Ovary (tissue), 9 donors: ENCODE results near the gene LIAS. TPM values are rescaled to one million over a fixed set of nuclear protein-coding genes. Genes with fewer than 3 reads are reported as not detected.

Experiments used
- DNase-seq, 5 donors: peaks; one replicate each; pipeline ENCODE4 v3.0.0-alpha.2; 2019 to 2020
- H3K27ac ChIP-seq, 2 donors: fragments of 200-600 bp; one replicate each; pipeline versions ENCODE4 v1.5.1 to v1.8.0; 2019 to 2022
- H3K27me3 ChIP-seq: fragments of 200-600 bp; one replicate; pipeline ENCODE4 v1.8.0; 2022
- H3K36me3 ChIP-seq: fragments of 200-600 bp; sonication (generic); one replicate; pipeline ENCODE4 v1.5.1; 2019
- H3K4me1 ChIP-seq: one replicate; pipeline ENCODE4 v1.8.1; 2013; ENCODE audit warnings: mild to moderate bottlenecking, moderate library complexity; ENCODE audit not compliant: insufficient read depth
- H3K4me3 ChIP-seq: fragments of 200-600 bp; sonication (generic); one replicate; pipeline ENCODE4 v1.5.1; 2017
- H3K9me3 ChIP-seq, 2 donors: fragments of 200-600 bp in 1 of 2; sonication (generic) in 1 of 2; one replicate each; pipeline versions ENCODE4 v1.5.1 to v1.8.1; 2013 to 2019; ENCODE audit warnings: mild to moderate bottlenecking in 1 of 2, moderate library complexity in 1 of 2
- CTCF ChIP-seq, 3 donors: fragments of 450-650 bp in 2 of 3; fragments of 200-600 bp in 1 of 3; IDR thresholded peaks; one replicate each; pipeline versions ENCODE4 v1.5.1 to v1.8.0; 2016 to 2022; ENCODE audit warnings: antibody characterized with exemption in 3 of 3, mild to moderate bottlenecking in 1 of 3
- EP300 ChIP-seq: sonication (generic); formaldehyde crosslinking; IDR thresholded peaks from one replicate; pipeline ENCODE4 v1.6.1; 2017; ENCODE audit warnings: antibody characterized with exemption
- POLR2A ChIP-seq: fragments of 450-650 bp; IDR thresholded peaks from one replicate; pipeline ENCODE4 v1.6.1; 2017; ENCODE audit warnings: antibody characterized with exemption, mild to moderate bottlenecking, moderate library complexity
- WGBS, 3 donors: extraction: QIAGEN DNeasy Blood & Tissue Kit in 1 of 3; methylation state at CpG; one replicate each; pipeline versions ENCODE4 v1.1.5 to v1.1.7; 2013 to 2017; 5-methylcytosine and 5-hydroxymethylcytosine counted together
- intact Hi-C, 4 donors: fragments of 100-400 bp; cut with DNase I; formaldehyde crosslinking; loops; one replicate each; pipeline versions ENCODE4 v1.11.0 to v1.15.1; 2022 to 2023
- polyA plus RNA-seq, 2 donors: library from polyadenylated mRNA; stranded (reverse); fragments of 200-250 nt in 1 of 2; fragments of 350-450 nt in 1 of 2; fragmentation: Illumina TruSeq in 1 of 2; extraction: RNeasy Lipid Tissue Mini Kit (QIAGEN cat#74804) in 1 of 2; gene quantifications; one replicate each; pipeline ENCODE4 v1.2.3, GENCODE V29; 2013 to 2014
- total RNA-seq, 7 donors: library from RNA; depleted of rRNA in 2 of 7; stranded (reverse); fragments of >200 nt in 2 of 7; fragmentation: NEBNext Ultra II Directional in 3 of 7; extraction: Animal tissue kit (Norgen Biotek cat#: 25700) in 3 of 7; gene quantifications; one replicate each; pipeline versions ENCODE4 v1.1.0 to v1.2.4, GENCODE V29; 2016 to 2023
- donor health status: DM: no; HTN: no; CAD: no; lungs with moderate emphysema.
- donor health status: DM: no; HTN: no; CAD: no.
- donor health status: Bipolar disorder and iron deficiency.
- donor health status: DM: yes; HTN: yes; CAD: no.
- donor health status: DM: no; HTN: no; CAD: no.
- donor health status: DM: yes; HTN: yes; CAD: no.

Gene LIAS
- total and polyA plus RNA-seq, 9 donors: 12.7 to 32.4 (median 17.5) TPM

DNA sequence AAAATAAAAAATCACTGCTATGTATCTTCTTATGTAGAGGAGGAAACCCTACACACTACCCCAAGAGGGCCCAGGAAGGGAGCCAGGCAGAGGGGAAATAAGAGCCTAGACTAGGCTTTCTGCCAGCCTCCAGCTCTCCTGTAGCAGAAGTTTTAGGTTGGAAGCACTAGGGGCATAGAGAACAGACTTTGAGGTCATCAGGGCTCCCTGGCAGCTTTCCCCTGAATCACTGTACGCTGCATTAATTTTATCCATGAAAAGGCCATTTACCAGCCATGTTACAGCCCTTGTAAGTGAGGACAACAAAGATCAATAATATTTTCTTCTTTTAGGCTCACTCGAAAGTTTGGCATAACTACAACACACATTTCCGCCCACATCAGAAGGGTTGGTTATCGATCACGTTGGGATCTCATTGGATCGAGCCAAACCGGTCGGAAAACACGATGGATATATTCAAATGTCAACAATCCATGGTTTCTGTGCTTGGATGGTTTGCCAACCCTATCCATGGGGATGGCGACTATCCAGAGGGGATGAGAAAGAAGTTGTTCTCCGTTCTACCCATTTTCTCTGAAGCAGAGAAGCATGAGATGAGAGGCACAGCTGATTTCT is 24.9 kb upstream of the LIAS start:
- H3K27ac ChIP-seq: no peak overlapping the region
- H3K9me3 ChIP-seq: no peaks in the 10 kb centered on the region
- TF ChIP-seq EP300 (no peak), CTCF (IDR thresholded peaks at IDR 0.05) (no peak), POLR2A (no peak)
- DNase-seq: no peak
- 86 to 90% (median 89%) methylated on average over 11 of the region's 11 CpGs for WGBS, 3 donors
- H3K4me3 ChIP-seq: no peak overlapping the region
- no peaks in the 10 kb centered on the region for H3K27me3 ChIP-seq
- H3K4me1 ChIP-seq: no peaks in the 10 kb centered on the region
- intact Hi-C loops: no loop called here
- no peaks in the 10 kb centered on the region for H3K36me3 ChIP-seq

DNA sequence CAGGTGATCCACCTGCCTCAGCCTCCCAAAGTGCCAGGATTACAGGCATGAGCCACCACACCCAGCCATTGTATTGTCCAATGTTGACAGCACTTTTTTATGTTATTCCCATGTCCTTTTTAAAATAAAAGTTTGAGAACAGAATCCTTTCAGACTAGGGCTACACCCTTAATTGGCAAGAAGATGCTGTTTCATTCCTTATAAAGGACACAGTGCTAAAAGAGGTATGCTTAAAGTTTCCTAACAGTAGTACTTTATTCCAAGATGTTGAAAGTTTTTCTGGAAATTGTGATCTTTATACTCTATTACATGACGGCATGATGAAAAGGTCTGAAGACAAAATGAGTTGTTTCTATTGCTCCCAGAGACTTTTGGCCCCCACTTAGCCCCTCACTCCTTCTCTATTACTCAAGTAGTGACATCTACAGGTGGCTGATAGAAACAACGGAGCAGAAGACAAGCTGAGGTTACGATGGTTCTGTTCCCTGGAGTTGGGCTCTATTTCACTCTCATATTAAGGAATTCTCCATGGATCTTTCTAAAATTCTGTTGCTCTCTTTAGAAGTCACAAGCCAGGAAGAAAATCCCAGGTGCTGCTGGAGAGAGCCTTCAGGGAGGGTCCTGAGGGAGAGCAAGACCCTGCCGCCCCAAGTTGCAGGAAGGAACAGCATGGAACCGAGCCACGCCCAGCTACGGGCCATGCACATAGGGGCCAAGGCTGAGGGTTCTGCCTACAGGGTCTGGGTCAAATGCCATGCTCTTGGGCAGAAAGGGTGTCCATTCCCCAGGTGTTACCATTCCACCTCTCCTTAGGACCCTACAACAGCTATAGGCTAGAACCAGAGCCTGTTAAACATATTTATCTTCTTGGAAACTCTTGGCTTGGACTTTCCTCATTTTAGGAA is 22.9 kb upstream of the LIAS start:
- intact Hi-C loops: no loop called here
- H3K27ac ChIP-seq: no peak overlapping the region
- H3K36me3 ChIP-seq: no peaks in the 10 kb centered on the region
- TF ChIP-seq CTCF (IDR thresholded peaks at IDR 0.05): no peak
- TF ChIP-seq EP300: no peak
- TF ChIP-seq POLR2A: no peak
- no peaks in the 10 kb centered on the region for H3K4me1 ChIP-seq
- no peaks in the 10 kb centered on the region for H3K9me3 ChIP-seq
- H3K27me3 ChIP-seq: no peaks in the 10 kb centered on the region
- no peak for DNase-seq
- H3K4me3 ChIP-seq: no peak overlapping the region
- 48 to 58% (median 58%) methylated on average over 7 of the region's 7 CpGs for WGBS, 3 donors

GRCh38 chr4:39441593-39441992 is 17.3 kb upstream of the LIAS start:
- no peak for DNase-seq
- peaks cover 3% of the 10 kb centered on the region for H3K4me1 ChIP-seq
- no peaks in the 10 kb centered on the region for H3K36me3 ChIP-seq
- 82 to 84% (median 83%) methylated on average over 2 of the region's 2 CpGs for WGBS, 3 donors
- no peaks in the 10 kb centered on the region for H3K27me3 ChIP-seq
- no peak overlapping the region for H3K4me3 ChIP-seq
- intact Hi-C loops: no loop called here
- no peaks in the 10 kb centered on the region for H3K9me3 ChIP-seq
- no peak for TF ChIP-seq POLR2A
- TF ChIP-seq EP300: no peak
- no peak for TF ChIP-seq CTCF (IDR thresholded peaks at IDR 0.05)
- no peak overlapping the region for H3K27ac ChIP-seq

GRCh38 chr4:39442998-39443397 is 15.9 kb upstream of the LIAS start:
- no peak for TF ChIP-seq POLR2A
- no peak for TF ChIP-seq EP300
- TF ChIP-seq CTCF (IDR thresholded peaks at IDR 0.05): no peak

More at GRCh38 chr4:39442998-39443397, 15.9 kb upstream of the LIAS start:
- no peaks in the 10 kb centered on the region for H3K27me3 ChIP-seq
- WGBS, 3 donors: 66 to 80% (median 69%) methylated on average over 4 of the region's 4 CpGs
- no peaks in the 10 kb centered on the region for H3K9me3 ChIP-seq
- DNase-seq: no peak
- intact Hi-C loops: no loop called here
- H3K36me3 ChIP-seq: no peaks in the 10 kb centered on the region
- H3K4me1 ChIP-seq: peaks cover 9% of the 10 kb centered on the region
- H3K27ac ChIP-seq: no peak overlapping the region
- H3K4me3 ChIP-seq: no peak overlapping the region
